DOHH2 (cell line): ENCODE measurements around the gene PTGFRN.

Experiments used
- H3F3A ChIP-seq: fragments of 200-600 bp; sonication (generic), shearing (Covaris generic); 2 replicates; pipeline ENCODE4 v1.6.0; 2016; ENCODE audit warnings: antibody characterized with exemption, mild to moderate bottlenecking; ENCODE audit not compliant: control insufficient read depth, insufficient read depth
- H3K27ac ChIP-seq: fragments of 200-600 bp; sonication (generic); 2 replicates; pipeline ENCODE4 v1.5.1; 2014; ENCODE audit warnings: low read depth, mild to moderate bottlenecking, low read length, moderate library complexity
- H3K27me3 ChIP-seq: fragments of 200-600 bp; sonication (generic); 2 replicates; pipeline ENCODE4 v1.6.1; 2014; ENCODE audit warnings: mild to moderate bottlenecking, low read length, mixed read lengths; ENCODE audit not compliant: control insufficient read depth
- H3K36me3 ChIP-seq: fragments of 200-600 bp; sonication (generic); 2 replicates; pipeline ENCODE4 v1.6.1; 2014; ENCODE audit warnings: mild to moderate bottlenecking, low read length, moderate library complexity, mixed read lengths; ENCODE audit not compliant: control insufficient read depth
- H3K4me1 ChIP-seq: fragments of 200-600 bp; sonication (generic); 2 replicates; pipeline ENCODE4 v1.6.1; 2014; ENCODE audit warnings: mild to moderate bottlenecking, low read length, mixed read lengths; ENCODE audit not compliant: control insufficient read depth
- H3K4me2 ChIP-seq: fragments of 200-600 bp; sonication (generic); 2 replicates; pipeline ENCODE4 v1.6.0; 2014; ENCODE audit warnings: mild to moderate bottlenecking, low read length, moderate library complexity
- H3K4me3 ChIP-seq: fragments of 200-600 bp; sonication (generic); 2 replicates; pipeline ENCODE4 v1.5.1; 2014; ENCODE audit warnings: mild to moderate bottlenecking, low read length, mixed read lengths
- H3K79me2 ChIP-seq: fragments of 200-600 bp; sonication (generic); 2 replicates; pipeline ENCODE4 v1.6.1; 2014; ENCODE audit warnings: mild to moderate bottlenecking, low read length, mixed read lengths; ENCODE audit not compliant: control insufficient read depth
- H3K9me2 ChIP-seq: fragments of 200-600 bp; sonication (generic); replicated peaks from 2 replicates; pipeline ENCODE4 v1.6.1; 2014; ENCODE audit warnings: mild to moderate bottlenecking, low read length, mixed read lengths; ENCODE audit not compliant: control insufficient read depth
- H3K9me3 ChIP-seq: fragments of 200-600 bp; sonication (generic); 2 replicates; pipeline ENCODE4 v1.6.1; 2014; ENCODE audit warnings: antibody characterized with exemption, low read length, mixed read lengths; ENCODE audit not compliant: control insufficient read depth, insufficient read depth
- H4K20me1 ChIP-seq: fragments of 200-600 bp; sonication (generic); 2 replicates; pipeline ENCODE4 v1.6.0; 2014; ENCODE audit warnings: low read depth, mild to moderate bottlenecking, antibody characterized with exemption, low read length, moderate library complexity; ENCODE audit not compliant: control insufficient read depth, insufficient read depth
- EZH2phosphoT487 ChIP-seq: fragments of 200-600 bp; sonication (generic); IDR thresholded peaks from 2 replicates; pipeline ENCODE4 v1.6.1; 2017; ENCODE audit warnings: borderline replicate concordance, mild to moderate bottlenecking, antibody characterized with exemption, low read length, moderate library complexity, mixed read lengths
- TF ChIP-seq, protein P1 (sequence below): fragments of 200-600 bp; sonication (generic); IDR thresholded peaks from one replicate; pipeline ENCODE4 v1.5.1; 2014; ENCODE audit warnings: antibody characterized with exemption, mild to moderate bottlenecking, low read depth, low read length; ENCODE audit not compliant: poor library complexity, severe bottlenecking

The PTGFRN gene

DNA sequence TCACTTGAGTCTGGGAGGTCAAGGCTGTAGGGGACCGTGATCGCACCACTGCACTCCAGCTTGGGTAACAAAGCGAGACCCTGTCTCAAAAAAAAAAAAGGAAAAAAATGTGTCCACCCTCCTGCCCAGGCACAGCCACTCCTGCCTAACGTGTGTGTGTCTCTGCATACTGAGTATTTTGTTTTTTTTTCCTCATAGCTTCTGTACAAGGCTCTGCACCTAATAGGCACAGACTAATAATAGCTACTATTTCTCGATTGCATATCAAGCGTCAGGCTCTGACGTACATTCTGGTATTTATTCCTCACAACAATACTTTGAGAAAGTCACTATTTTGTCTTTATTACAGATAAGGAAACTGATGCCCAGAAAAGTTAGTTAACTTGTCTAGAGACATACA, 5.0 kb downstream of the PTGFRN start:
- Histone ChIP-seq H3K27me3 (no peaks in the 10 kb centered on the region), H3K4me1 (no peaks in the 10 kb centered on the region), H3K36me3 (no peaks in the 10 kb centered on the region), H3K9me3 (no peaks in the 10 kb centered on the region), H3K4me3 (no peak overlapping the region), H3K4me2 (no peak overlapping the region), H3K9me2 (no peaks in the 10 kb centered on the region), H3K79me2 (no peaks in the 10 kb centered on the region), H4K20me1 (no peaks in the 10 kb centered on the region), H3K27ac (no peak overlapping the region), H3F3A (no peaks in the 10 kb centered on the region)
- TF ChIP-seq EZH2phosphoT487: no peak
- TF ChIP-seq, protein P1, sequence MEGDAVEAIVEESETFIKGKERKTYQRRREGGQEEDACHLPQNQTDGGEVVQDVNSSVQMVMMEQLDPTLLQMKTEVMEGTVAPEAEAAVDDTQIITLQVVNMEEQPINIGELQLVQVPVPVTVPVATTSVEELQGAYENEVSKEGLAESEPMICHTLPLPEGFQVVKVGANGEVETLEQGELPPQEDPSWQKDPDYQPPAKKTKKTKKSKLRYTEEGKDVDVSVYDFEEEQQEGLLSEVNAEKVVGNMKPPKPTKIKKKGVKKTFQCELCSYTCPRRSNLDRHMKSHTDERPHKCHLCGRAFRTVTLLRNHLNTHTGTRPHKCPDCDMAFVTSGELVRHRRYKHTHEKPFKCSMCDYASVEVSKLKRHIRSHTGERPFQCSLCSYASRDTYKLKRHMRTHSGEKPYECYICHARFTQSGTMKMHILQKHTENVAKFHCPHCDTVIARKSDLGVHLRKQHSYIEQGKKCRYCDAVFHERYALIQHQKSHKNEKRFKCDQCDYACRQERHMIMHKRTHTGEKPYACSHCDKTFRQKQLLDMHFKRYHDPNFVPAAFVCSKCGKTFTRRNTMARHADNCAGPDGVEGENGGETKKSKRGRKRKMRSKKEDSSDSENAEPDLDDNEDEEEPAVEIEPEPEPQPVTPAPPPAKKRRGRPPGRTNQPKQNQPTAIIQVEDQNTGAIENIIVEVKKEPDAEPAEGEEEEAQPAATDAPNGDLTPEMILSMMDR: no peak

DNA sequence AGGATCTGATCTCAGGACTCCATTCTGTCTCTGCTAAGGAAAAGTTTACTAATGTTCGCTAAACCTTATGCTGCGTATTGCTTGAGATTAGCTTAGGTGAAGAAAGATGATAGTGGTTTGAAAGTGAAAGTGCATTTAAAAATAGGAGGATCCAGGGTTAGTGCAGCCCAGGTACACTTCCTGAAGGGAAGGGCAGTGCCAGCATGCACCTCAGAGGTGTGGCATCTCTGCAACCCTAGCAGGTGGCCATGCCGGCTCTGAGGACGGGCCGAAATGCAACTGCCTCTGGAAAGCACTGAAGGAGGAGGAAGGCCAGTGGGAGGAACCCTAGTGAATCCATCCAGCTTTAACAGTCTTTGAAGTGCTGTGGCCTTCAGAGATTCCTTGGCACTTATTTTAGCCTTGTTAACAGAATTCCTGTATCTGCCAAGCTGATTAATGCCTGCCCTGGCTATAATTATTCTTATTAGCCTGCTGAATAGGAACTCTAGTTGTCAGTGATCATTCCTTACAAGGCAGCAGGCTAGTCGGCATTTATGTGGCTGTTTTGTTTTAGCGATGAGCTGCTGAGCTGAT, 5.5 kb downstream of the PTGFRN start:
- no peak for TF ChIP-seq EZH2phosphoT487
- TF ChIP-seq, protein P1: no peak
- Histone ChIP-seq H3K27ac (no peak overlapping the region), H3K36me3 (no peaks in the 10 kb centered on the region), H3K9me2 (no peaks in the 10 kb centered on the region), H3K27me3 (no peaks in the 10 kb centered on the region), H3K9me3 (no peaks in the 10 kb centered on the region), H3F3A (no peaks in the 10 kb centered on the region), H3K4me3 (no peak overlapping the region), H3K79me2 (no peaks in the 10 kb centered on the region), H3K4me1 (no peaks in the 10 kb centered on the region), H3K4me2 (no peak overlapping the region), H4K20me1 (no peaks in the 10 kb centered on the region)

DNA sequence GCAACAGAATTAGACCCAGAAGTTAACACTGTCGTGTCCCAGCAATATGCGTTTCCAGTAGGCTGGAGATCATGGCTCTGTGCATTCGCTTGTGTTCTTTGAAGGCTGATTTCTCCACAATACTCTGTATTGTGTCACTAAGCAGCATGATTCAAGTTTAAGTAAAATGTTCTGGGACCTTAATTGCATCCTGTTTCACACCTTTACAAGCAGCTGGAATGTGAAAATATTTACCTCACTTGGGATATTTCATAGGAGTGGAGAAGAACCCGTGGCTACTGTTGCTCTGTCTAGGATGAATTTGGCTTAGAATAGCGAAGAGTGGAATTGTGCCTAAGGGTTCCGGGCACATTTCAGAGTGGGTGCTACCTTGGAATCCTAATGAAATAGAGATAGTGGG, 6.3 kb downstream of the PTGFRN start:
- no peaks in the 10 kb centered on the region for H3K79me2 ChIP-seq
- H3K4me2 ChIP-seq: no peak overlapping the region
- H4K20me1 ChIP-seq: no peaks in the 10 kb centered on the region
- H3K27me3 ChIP-seq: no peaks in the 10 kb centered on the region
- no peaks in the 10 kb centered on the region for H3K36me3 ChIP-seq
- H3K9me2 ChIP-seq: no peaks in the 10 kb centered on the region
- H3F3A ChIP-seq: no peaks in the 10 kb centered on the region
- no peaks in the 10 kb centered on the region for H3K4me1 ChIP-seq
- no peak overlapping the region for H3K27ac ChIP-seq
- H3K4me3 ChIP-seq: no peak overlapping the region
- no peak for TF ChIP-seq EZH2phosphoT487
- TF ChIP-seq, protein P1: no peak
- no peaks in the 10 kb centered on the region for H3K9me3 ChIP-seq
